ENCODE results near the gene ZNF579. TPM values are rescaled to one million over a fixed set of nuclear protein-coding genes. Genes with fewer than 3 reads are reported as not detected.

Gene ZNF579
- total and polyA plus RNA-seq, 10 of the 15 experiments (the other 5 are each of a cell fraction or from before 2014, with no cell fraction given) = 0.11 to 11.7 (median 1.5) TPM

DNA sequence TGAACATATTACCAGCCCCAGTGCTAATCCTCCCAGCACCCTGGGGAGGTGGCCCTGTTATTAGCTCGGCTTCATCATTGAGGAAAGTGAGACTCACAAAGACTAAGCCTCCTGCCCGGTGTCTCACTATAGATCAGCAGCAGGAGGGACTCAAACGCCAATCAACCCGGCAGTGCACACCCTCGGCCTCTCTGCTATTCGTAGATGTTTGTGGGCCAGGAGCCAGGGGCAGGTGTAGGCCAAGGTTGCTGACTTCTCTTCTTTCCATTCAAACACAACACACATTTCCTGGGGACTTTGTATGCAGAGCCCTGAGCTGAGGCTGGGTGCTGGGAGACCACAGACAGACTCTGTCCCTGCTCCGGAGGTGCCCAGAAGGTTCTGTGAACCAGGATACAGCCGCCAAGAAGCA lies 25.9 kb downstream of the ZNF579 start:
- BruUV-seq (replicated peaks) = no TSS peak
- no peak overlapping the region for H3K4me3 ChIP-seq
- no peaks in the 10 kb centered on the region for H3K79me2 ChIP-seq (ENCODE audit: control insufficient read depth, insufficient read depth, low read length)
- H3K27me3 ChIP-seq (replicated peaks in 1 of 2; ENCODE audit: control insufficient read depth in 2 of 2, insufficient read depth in 2 of 2, low read length in 1 of 2) = peaks cover 0 to 5% of the 10 kb centered on the region in 2 experiments; a peak in 2 of 4 replicates
- FAIRE-seq = no peak
- H3K4me1 ChIP-seq (ENCODE audit: control insufficient read depth, insufficient read depth, low read length) = no peaks in the 10 kb centered on the region
- no peaks in the 10 kb centered on the region for H4K20me1 ChIP-seq (ENCODE audit: control insufficient read depth, insufficient read depth)
- no peak for DNase-seq (ENCODE audit: low read depth, low spot score)
- H3K27ac ChIP-seq (ENCODE audit: control insufficient read depth, insufficient read depth) = no peak overlapping the region
- POLR2A ChIA-PET = interaction anchor here (0.6 kb wide), 1 partner anchor 70 kb away, joined by 4 read pairs; the partner anchor contains the start of gene ZNF784
- H2AFZ ChIP-seq (ENCODE audit: control insufficient read depth, low read depth, low read length) = no peak overlapping the region
- no peak overlapping the region for H3K4me2 ChIP-seq (ENCODE audit: control insufficient read depth, insufficient read depth)
- in situ Hi-C loops (cut with MboI) = no loop called here
- RAD21 ChIA-PET (ENCODE audit: unreplicated experiment) = no interaction called here
- 38% methylated on average over 8 of the region's 8 CpGs for WGBS (ENCODE audit: insufficient coverage, insufficient replicate concordance, low lambda C conversion rate, missing lambda C conversion rate)
- SMC1A ChIA-PET (ENCODE audit: uncharacterized antibody, unreplicated experiment) = no interaction called here
- H3K9me3 ChIP-seq (replicated peaks; ENCODE audit: control insufficient read depth, insufficient read depth, low read length) = no peaks in the 10 kb centered on the region
- CTCF ChIA-PET = no interaction called here
- ATAC-seq = no peak
- intact Hi-C loops (cut with micrococcal nuclease; ENCODE audit: unreplicated experiment) = no loop called here
- TF ChIP-seq EGR1 (IDR thresholded peaks at IDR 0.05; ENCODE audit: borderline replicate concordance in 1 of 2, low read depth in 2 of 2, low read length in 2 of 2) = no peak
- no peak for TF ChIP-seq IKZF2 (IDR thresholded peaks at IDR 0.05)
- TF ChIP-seq NFYA (IDR thresholded peaks at IDR 0.05; ENCODE audit: borderline replicate concordance, low read depth, low read length) = no peak
- TF ChIP-seq, protein P1, sequence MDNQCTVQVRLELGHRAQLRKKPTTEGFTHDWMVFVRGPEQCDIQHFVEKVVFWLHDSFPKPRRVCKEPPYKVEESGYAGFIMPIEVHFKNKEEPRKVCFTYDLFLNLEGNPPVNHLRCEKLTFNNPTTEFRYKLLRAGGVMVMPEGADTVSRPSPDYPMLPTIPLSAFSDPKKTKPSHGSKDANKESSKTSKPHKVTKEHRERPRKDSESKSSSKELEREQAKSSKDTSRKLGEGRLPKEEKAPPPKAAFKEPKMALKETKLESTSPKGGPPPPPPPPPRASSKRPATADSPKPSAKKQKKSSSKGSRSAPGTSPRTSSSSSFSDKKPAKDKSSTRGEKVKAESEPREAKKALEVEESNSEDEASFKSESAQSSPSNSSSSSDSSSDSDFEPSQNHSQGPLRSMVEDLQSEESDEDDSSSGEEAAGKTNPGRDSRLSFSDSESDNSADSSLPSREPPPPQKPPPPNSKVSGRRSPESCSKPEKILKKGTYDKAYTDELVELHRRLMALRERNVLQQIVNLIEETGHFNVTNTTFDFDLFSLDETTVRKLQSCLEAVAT (IDR thresholded peaks at IDR 0.05) = no peak
- TF ChIP-seq, protein P2, sequence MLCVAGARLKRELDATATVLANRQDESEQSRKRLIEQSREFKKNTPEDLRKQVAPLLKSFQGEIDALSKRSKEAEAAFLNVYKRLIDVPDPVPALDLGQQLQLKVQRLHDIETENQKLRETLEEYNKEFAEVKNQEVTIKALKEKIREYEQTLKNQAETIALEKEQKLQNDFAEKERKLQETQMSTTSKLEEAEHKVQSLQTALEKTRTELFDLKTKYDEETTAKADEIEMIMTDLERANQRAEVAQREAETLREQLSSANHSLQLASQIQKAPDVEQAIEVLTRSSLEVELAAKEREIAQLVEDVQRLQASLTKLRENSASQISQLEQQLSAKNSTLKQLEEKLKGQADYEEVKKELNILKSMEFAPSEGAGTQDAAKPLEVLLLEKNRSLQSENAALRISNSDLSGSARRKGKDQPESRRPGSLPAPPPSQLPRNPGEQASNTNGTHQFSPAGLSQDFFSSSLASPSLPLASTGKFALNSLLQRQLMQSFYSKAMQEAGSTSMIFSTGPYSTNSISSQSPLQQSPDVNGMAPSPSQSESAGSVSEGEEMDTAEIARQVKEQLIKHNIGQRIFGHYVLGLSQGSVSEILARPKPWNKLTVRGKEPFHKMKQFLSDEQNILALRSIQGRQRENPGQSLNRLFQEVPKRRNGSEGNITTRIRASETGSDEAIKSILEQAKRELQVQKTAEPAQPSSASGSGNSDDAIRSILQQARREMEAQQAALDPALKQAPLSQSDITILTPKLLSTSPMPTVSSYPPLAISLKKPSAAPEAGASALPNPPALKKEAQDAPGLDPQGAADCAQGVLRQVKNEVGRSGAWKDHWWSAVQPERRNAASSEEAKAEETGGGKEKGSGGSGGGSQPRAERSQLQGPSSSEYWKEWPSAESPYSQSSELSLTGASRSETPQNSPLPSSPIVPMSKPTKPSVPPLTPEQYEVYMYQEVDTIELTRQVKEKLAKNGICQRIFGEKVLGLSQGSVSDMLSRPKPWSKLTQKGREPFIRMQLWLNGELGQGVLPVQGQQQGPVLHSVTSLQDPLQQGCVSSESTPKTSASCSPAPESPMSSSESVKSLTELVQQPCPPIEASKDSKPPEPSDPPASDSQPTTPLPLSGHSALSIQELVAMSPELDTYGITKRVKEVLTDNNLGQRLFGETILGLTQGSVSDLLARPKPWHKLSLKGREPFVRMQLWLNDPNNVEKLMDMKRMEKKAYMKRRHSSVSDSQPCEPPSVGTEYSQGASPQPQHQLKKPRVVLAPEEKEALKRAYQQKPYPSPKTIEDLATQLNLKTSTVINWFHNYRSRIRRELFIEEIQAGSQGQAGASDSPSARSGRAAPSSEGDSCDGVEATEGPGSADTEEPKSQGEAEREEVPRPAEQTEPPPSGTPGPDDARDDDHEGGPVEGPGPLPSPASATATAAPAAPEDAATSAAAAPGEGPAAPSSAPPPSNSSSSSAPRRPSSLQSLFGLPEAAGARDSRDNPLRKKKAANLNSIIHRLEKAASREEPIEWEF (IDR thresholded peaks at IDR 0.05; ENCODE audit: insufficient replicate concordance, low read depth, low read length) = no peak
- TF ChIP-seq, protein P3, sequence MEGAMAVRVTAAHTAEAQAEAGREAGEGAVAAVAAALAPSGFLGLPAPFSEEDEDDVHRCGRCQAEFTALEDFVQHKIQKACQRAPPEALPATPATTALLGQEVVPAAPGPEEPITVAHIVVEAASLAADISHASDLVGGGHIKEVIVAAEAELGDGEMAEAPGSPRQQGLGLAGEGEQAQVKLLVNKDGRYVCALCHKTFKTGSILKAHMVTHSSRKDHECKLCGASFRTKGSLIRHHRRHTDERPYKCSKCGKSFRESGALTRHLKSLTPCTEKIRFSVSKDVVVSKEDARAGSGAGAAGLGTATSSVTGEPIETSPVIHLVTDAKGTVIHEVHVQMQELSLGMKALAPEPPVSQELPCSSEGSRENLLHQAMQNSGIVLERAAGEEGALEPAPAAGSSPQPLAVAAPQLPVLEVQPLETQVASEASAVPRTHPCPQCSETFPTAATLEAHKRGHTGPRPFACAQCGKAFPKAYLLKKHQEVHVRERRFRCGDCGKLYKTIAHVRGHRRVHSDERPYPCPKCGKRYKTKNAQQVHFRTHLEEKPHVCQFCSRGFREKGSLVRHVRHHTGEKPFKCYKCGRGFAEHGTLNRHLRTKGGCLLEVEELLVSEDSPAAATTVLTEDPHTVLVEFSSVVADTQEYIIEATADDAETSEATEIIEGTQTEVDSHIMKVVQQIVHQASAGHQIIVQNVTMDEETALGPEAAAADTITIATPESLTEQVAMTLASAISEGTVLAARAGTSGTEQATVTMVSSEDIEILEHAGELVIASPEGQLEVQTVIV (IDR thresholded peaks at IDR 0.05; ENCODE audit: borderline replicate concordance, partially characterized antibody) = no peak
- no peak for TF ChIP-seq NRF1 (conservative IDR thresholded peaks at IDR 0.05; ENCODE audit: low read depth, low read length)
- TF ChIP-seq IKZF1 (conservative IDR thresholded peaks at IDR 0.05) = no peak
- no peak for TF ChIP-seq HCFC1 (IDR thresholded peaks at IDR 0.05; ENCODE audit: low read length)
- H3K9ac ChIP-seq (ENCODE audit: control insufficient read depth, insufficient read depth, low read length) = no peak overlapping the region
- H3K36me3 ChIP-seq (ENCODE audit: control insufficient read depth in 2 of 2, insufficient read depth in 2 of 2, low read length in 1 of 2) = no peaks in the 10 kb centered on the region
